Embryonic facial prominence (tissue), 1 donor: ENCODE results near the gene CCDC146.
A peak's percentile ranks its signal among the peaks of the same experiment; 100 is the strongest.
"Not testable (repeated sequence)": the region's sequence is repeated elsewhere in the genome, so short reads cannot be mapped to it uniquely, and the experiment has no call there.

Source experiments
- DNase-seq: peaks from one replicate; pipeline ENCODE4 v3.0.0-alpha.2; 2016; ENCODE audit errors: extremely low spot score

Gene CCDC146

GRCh38 chr7:77121860-77122681 lies at the start of gene CCDC146:
Gene CCDC146 (plus strand): TSS chr7:77122615. CDS start chr7:77167669, 45,054 bp downstream.
- DNase-seq, result peak; percentile 93

- not testable (repeated sequence) for DNase-seq
These were observed 47.5 kb upstream of the CCDC146 start for GRCh38 chr7:77074786-77075396.

- DNase-seq, result not testable (repeated sequence)
These were observed 45.4 kb upstream of the CCDC146 start for GRCh38 chr7:77077060-77077459.

GRCh38 chr7:77079112-77079511 lies 43.3 kb upstream of the CCDC146 start:
- not testable (repeated sequence) for DNase-seq

- not testable (repeated sequence) for DNase-seq
These were observed 42.8 kb upstream of the CCDC146 start for GRCh38 chr7:77079624-77080023.

- not testable (repeated sequence) for DNase-seq
These were observed 42.2 kb upstream of the CCDC146 start for GRCh38 chr7:77080236-77080635.

GRCh38 chr7:77082192-77082591 lies 40.2 kb upstream of the CCDC146 start:
- DNase-seq, result not testable (repeated sequence)

GRCh38 chr7:77092301-77092700 lies 30.1 kb upstream of the CCDC146 start:
- DNase-seq, result not testable (repeated sequence)

GRCh38 chr7:77100501-77100900 lies 21.9 kb upstream of the CCDC146 start:
- not testable (repeated sequence) for DNase-seq

GRCh38 chr7:77101187-77101586 lies 21.2 kb upstream of the CCDC146 start:
- DNase-seq, result not testable (repeated sequence)

- not testable (repeated sequence) for DNase-seq
These were observed 19.7 kb upstream of the CCDC146 start for GRCh38 chr7:77102671-77103070.

- DNase-seq, result not testable (repeated sequence)
These were observed 16.5 kb upstream of the CCDC146 start for GRCh38 chr7:77105904-77106303.

GRCh38 chr7:77107659-77108058 lies 14.8 kb upstream of the CCDC146 start:
- not testable (repeated sequence) for DNase-seq

- not testable (repeated sequence) for DNase-seq
These were observed 14.1 kb upstream of the CCDC146 start for GRCh38 chr7:77108362-77108761.

- not testable (repeated sequence) for DNase-seq
These were observed 9.6 kb upstream of the CCDC146 start for GRCh38 chr7:77112719-77113306.

GRCh38 chr7:77125486-77125885 lies 3.1 kb downstream of the CCDC146 start:
- not testable (repeated sequence) for DNase-seq

GRCh38 chr7:77127009-77127408 lies 4.6 kb downstream of the CCDC146 start:
- DNase-seq, result not testable (repeated sequence)

GRCh38 chr7:77128582-77129410 lies 6.4 kb downstream of the CCDC146 start:
- DNase-seq, result not testable (repeated sequence)

- not testable (repeated sequence) for DNase-seq
These were observed 9.4 kb downstream of the CCDC146 start for GRCh38 chr7:77131781-77132180.

- DNase-seq, result not testable (repeated sequence)
These were observed 16.3 kb downstream of the CCDC146 start for GRCh38 chr7:77138668-77139067.

GRCh38 chr7:77140291-77140690 lies 17.9 kb downstream of the CCDC146 start:
- DNase-seq, result not testable (repeated sequence)
